ENCODE data around the gene ASAP3.

The ASAP3 gene

GRCh38 chr1:23478896-23479665, 4.9 kb downstream of the ASAP3 start:
- in situ Hi-C loops (cut with MboI; ENCODE audit: low sequenced_read_pairs), result no loop called here

GRCh38 chr1:23477359-23478144, 6.4 kb downstream of the ASAP3 start:
- in situ Hi-C loops (cut with MboI; ENCODE audit: low sequenced_read_pairs), result no loop called here

GRCh38 chr1:23475641-23476040, 8.3 kb downstream of the ASAP3 start:
- in situ Hi-C loops (cut with MboI; ENCODE audit: low sequenced_read_pairs), result no loop called here

- in situ Hi-C loops (cut with MboI; ENCODE audit: low sequenced_read_pairs), result no loop called here
These were observed 8.8 kb downstream of the ASAP3 start for GRCh38 chr1:23475134-23475628.

- in situ Hi-C loops (cut with MboI; ENCODE audit: low sequenced_read_pairs), result no loop called here
These were observed 10.8 kb downstream of the ASAP3 start for GRCh38 chr1:23473037-23473800.

- in situ Hi-C loops (cut with MboI; ENCODE audit: low sequenced_read_pairs), result no loop called here
These were observed 11.5 kb downstream of the ASAP3 start for GRCh38 chr1:23472351-23473036.

- in situ Hi-C loops (cut with MboI; ENCODE audit: low sequenced_read_pairs), result no loop called here
These were observed 12.4 kb downstream of the ASAP3 start for GRCh38 chr1:23471473-23472075.

- in situ Hi-C loops (cut with MboI; ENCODE audit: low sequenced_read_pairs), result no loop called here
These were observed 13.5 kb downstream of the ASAP3 start for GRCh38 chr1:23470282-23471070.

GRCh38 chr1:23469372-23469982, 14.5 kb downstream of the ASAP3 start:
- in situ Hi-C loops (cut with MboI; ENCODE audit: low sequenced_read_pairs), result no loop called here

- in situ Hi-C loops (cut with MboI; ENCODE audit: low sequenced_read_pairs), result no loop called here
These were observed 17.5 kb downstream of the ASAP3 start for GRCh38 chr1:23466423-23466989.

- in situ Hi-C loops (cut with MboI; ENCODE audit: low sequenced_read_pairs), result no loop called here
These were observed 20.7 kb downstream of the ASAP3 start for GRCh38 chr1:23463286-23463685.

GRCh38 chr1:23462766-23463165, 21.2 kb downstream of the ASAP3 start:
- in situ Hi-C loops (cut with MboI; ENCODE audit: low sequenced_read_pairs), result no loop called here

- in situ Hi-C loops (cut with MboI; ENCODE audit: low sequenced_read_pairs), result no loop called here
These were observed 22.9 kb downstream of the ASAP3 start for GRCh38 chr1:23461050-23461449.

GRCh38 chr1:23460519-23460918, 23.5 kb downstream of the ASAP3 start:
- in situ Hi-C loops (cut with MboI; ENCODE audit: low sequenced_read_pairs), result no loop called here

GRCh38 chr1:23459338-23459757, 24.6 kb downstream of the ASAP3 start:
- in situ Hi-C loops (cut with MboI; ENCODE audit: low sequenced_read_pairs), result no loop called here

- in situ Hi-C loops (cut with MboI; ENCODE audit: low sequenced_read_pairs), result no loop called here
These were observed 27.8 kb downstream of the ASAP3 start for GRCh38 chr1:23456226-23456625.

- in situ Hi-C loops (cut with MboI; ENCODE audit: low sequenced_read_pairs), result no loop called here
These were observed 30.5 kb downstream of the ASAP3 start for GRCh38 chr1:23453455-23454000.

- in situ Hi-C loops (cut with MboI; ENCODE audit: low sequenced_read_pairs), result no loop called here
These were observed 32.0 kb downstream of the ASAP3 start for GRCh38 chr1:23452011-23452411.

Measured in hTERT RPE-1 (cell line).